Measurements from ENCODE around the gene ZFP1. TPM values are rescaled to one million over a fixed set of nuclear protein-coding genes. Genes with fewer than 3 reads are reported as not detected.

The ZFP1 gene
- total RNA-seq, result 10 to 100 TPM in 1 of 2 donors, 1 to 10 TPM in 1; 8.1 to 14.6 TPM

- H3K4me1 ChIP-seq (ENCODE audit: control insufficient read depth in 1 of 2, low read depth in 2 of 2), result peaks cover 0 to 11% of the 10 kb centered on the region in 2 donors
- H3K36me3 ChIP-seq, result no peaks in the 10 kb centered on the region
- H3K9me3 ChIP-seq, result peaks cover 13% of the 10 kb centered on the region
- peak within 1 kb of the TSS; percentile 89 for H3K4me3 ChIP-seq
- ATAC-seq (ENCODE audit: insufficient number of reproducible peaks, low FRiP score, low read depth) (peak; percentile 93), DNase-seq (ENCODE audit: low spot score) (peak; percentile 90)
- TF ChIP-seq CTCF (IDR thresholded peaks at IDR 0.05), result no peak
- H3K27ac ChIP-seq, result peak within 1 kb of the TSS; percentile 92
- no peaks in the 10 kb centered on the region for H3K27me3 ChIP-seq (replicated peaks; ENCODE audit: insufficient read depth)
These were observed at the start of gene ZFP1 for GRCh38 chr16:75148311-75149195. Gene ZFP1 (plus strand): TSS chr16:75148524. CDS start chr16:75152952, 4,428 bp downstream.

GRCh38 chr16:75099075-75099667 lies 49.2 kb upstream of the ZFP1 start:
- Histone ChIP-seq H3K27ac (no peak overlapping the region), H3K27me3 (replicated peaks; ENCODE audit: insufficient read depth) (no peaks in the 10 kb centered on the region), H3K9me3 (no peaks in the 10 kb centered on the region), H3K36me3 (no peaks in the 10 kb centered on the region), H3K4me1 (ENCODE audit: control insufficient read depth in 1 of 2, low read depth in 2 of 2) (peaks cover 0 to 28% of the 10 kb centered on the region in 2 donors), H3K4me3 (no peak overlapping the region)
- no peak for ATAC-seq (ENCODE audit: insufficient number of reproducible peaks, low FRiP score, low read depth)
- no peak for TF ChIP-seq CTCF (IDR thresholded peaks at IDR 0.05)
- DNase-seq (ENCODE audit: low spot score), result no peak

- ATAC-seq (ENCODE audit: insufficient number of reproducible peaks, low FRiP score, low read depth), result no peak
- Histone ChIP-seq H3K27me3 (replicated peaks; ENCODE audit: insufficient read depth) (no peaks in the 10 kb centered on the region), H3K4me1 (ENCODE audit: control insufficient read depth in 1 of 2, low read depth in 2 of 2) (peaks cover 0 to 32% of the 10 kb centered on the region in 2 donors), H3K27ac (no peak overlapping the region), H3K9me3 (no peaks in the 10 kb centered on the region), H3K4me3 (no peak overlapping the region), H3K36me3 (no peaks in the 10 kb centered on the region)
- no peak for TF ChIP-seq CTCF (IDR thresholded peaks at IDR 0.05)
- DNase-seq (ENCODE audit: low spot score), result no peak
These were observed 48.4 kb upstream of the ZFP1 start for GRCh38 chr16:75099738-75100602.

GRCh38 chr16:75100603-75100990 lies 47.7 kb upstream of the ZFP1 start:
- no peaks in the 10 kb centered on the region for H3K9me3 ChIP-seq
- no peaks in the 10 kb centered on the region for H3K27me3 ChIP-seq (replicated peaks; ENCODE audit: insufficient read depth)
- peaks cover 0 to 39% of the 10 kb centered on the region in 2 donors for H3K4me1 ChIP-seq (ENCODE audit: control insufficient read depth in 1 of 2, low read depth in 2 of 2)
- DNase-seq (ENCODE audit: low spot score) (no peak), ATAC-seq (ENCODE audit: insufficient number of reproducible peaks, low FRiP score, low read depth) (no peak)
- H3K4me3 ChIP-seq, result no peak overlapping the region
- no peaks in the 10 kb centered on the region for H3K36me3 ChIP-seq
- no peak for TF ChIP-seq CTCF (IDR thresholded peaks at IDR 0.05)
- H3K27ac ChIP-seq, result no peak overlapping the region

Data from thoracic aorta (tissue), 2 donors.